Endothelial cell of umbilical vein (primary cell): ENCODE results near the gene MGAT5B. TPM values are rescaled to one million over a fixed set of nuclear protein-coding genes. Genes with fewer than 3 reads are reported as not detected.

Experiments used
- BruUV-seq: library from RNA; stranded (reverse); fragments of 400-500 nt; replicated peaks from 2 replicates; lab custom pipeline; 2021; lab: Mats Ljungman, UMichigan
- CTCF ChIA-PET: fragments of 300-600, 350-600 bp; sonication (Branson Sonifier 250); formaldehyde crosslinking; loops from one replicate; lab custom pipeline; 2021; ENCODE audit warnings: antibody characterized with exemption, inconsistent platforms; lab: Charles Lee
- POLR2A ChIA-PET: fragments of 300-600, 350-600 bp; sonication (Branson Sonifier 250); formaldehyde crosslinking; loops from one replicate; lab custom pipeline; 2021; ENCODE audit warnings: antibody characterized with exemption, inconsistent platforms; lab: Charles Lee
- DNase-seq: peaks from one replicate; pipeline ENCODE4 v3.0.0-alpha.2; 2011; ENCODE audit warnings: low read depth, low spot score
- FAIRE-seq: peaks from 2 replicates; lab custom pipeline; 2011; peaks lifted over from hg19 to GRCh38; lab: Jason Lieb, UNC
- H2AFZ ChIP-seq: 2 replicates; pipeline ENCODE4 v1.6.0; 2012; ENCODE audit warnings: low read depth, low read length, control low read depth, inconsistent platforms
- H3K27ac ChIP-seq: 2 replicates; pipeline ENCODE4 v1.5.1; 2011; ENCODE audit warnings: low read depth, mild to moderate bottlenecking, control low read depth, low read length, moderate library complexity; ENCODE audit not compliant: insufficient read depth
- H3K27me3 ChIP-seq, 2 experiments: 2 replicates each; pipeline versions ENCODE4 v1.6.0 to v1.6.1; 2011; ENCODE audit warnings: low read length in 2 of 2, mixed read lengths in 1 of 2; ENCODE audit not compliant: control insufficient read depth in 2 of 2, insufficient read depth in 2 of 2
- H3K36me3 ChIP-seq, 2 experiments: 2 replicates in 1 of 2; 3 replicates in 1 of 2; pipeline ENCODE4 v1.5.1; 2011; ENCODE audit warnings: low read length in 2 of 2, mild to moderate bottlenecking in 1 of 2, moderate library complexity in 1 of 2; ENCODE audit not compliant: control insufficient read depth in 2 of 2, insufficient read depth in 2 of 2; ENCODE audit errors: extremely low read depth in 1 of 2
- H3K4me1 ChIP-seq: 3 replicates; pipeline ENCODE4 v1.5.1; 2011; ENCODE audit warnings: mild to moderate bottlenecking, low read length; ENCODE audit not compliant: control insufficient read depth, insufficient read depth; ENCODE audit errors: extremely low read depth
- H3K4me2 ChIP-seq: 2 replicates; pipeline ENCODE4 v1.6.1; 2011; ENCODE audit warnings: low read length, control low read depth, mixed read lengths; ENCODE audit not compliant: insufficient read depth
- H3K4me3 ChIP-seq, 3 experiments: fragments of 200-600 bp in 1 of 3; sonication (generic), shearing (Covaris generic) in 1 of 3; replicated peaks in 1 of 3; 2 replicates each; pipeline ENCODE4 v1.5.1; 2011 to 2016; ENCODE audit warnings: control low read depth in 3 of 3, low read length in 3 of 3, mild to moderate bottlenecking in 2 of 3, inconsistent platforms in 1 of 3, low read depth in 1 of 3, moderate library complexity in 1 of 3; ENCODE audit not compliant: insufficient read depth in 1 of 3
- H3K79me2 ChIP-seq: 2 replicates; pipeline ENCODE4 v1.6.0; 2012; ENCODE audit warnings: low read length, inconsistent platforms; ENCODE audit not compliant: control insufficient read depth, insufficient read depth
- H3K9ac ChIP-seq: replicated peaks from 2 replicates; pipeline ENCODE3; 2011; ENCODE audit warnings: low read length, control low read depth; ENCODE audit not compliant: insufficient read depth; ENCODE audit errors: extremely low read depth
- H3K9me1 ChIP-seq: replicated peaks from 3 replicates; pipeline ENCODE4 v1.6.0; 2011; ENCODE audit warnings: mild to moderate bottlenecking, low read length; ENCODE audit not compliant: control insufficient read depth, insufficient read depth; ENCODE audit errors: extremely low read depth
- H3K9me3 ChIP-seq: replicated peaks from 2 replicates; pipeline ENCODE4 v1.5.1; 2012; ENCODE audit warnings: low read length, inconsistent platforms; ENCODE audit not compliant: control insufficient read depth, insufficient read depth
- H4K20me1 ChIP-seq: replicated peaks from 2 replicates; pipeline ENCODE3; 2011; ENCODE audit warnings: mild to moderate bottlenecking, low read length; ENCODE audit not compliant: control insufficient read depth, insufficient read depth; ENCODE audit errors: extremely low read depth
- CTCF ChIP-seq, 2 donors: IDR thresholded peaks; 1 replicate in 1 of 2; 2 replicates in 1 of 2; pipeline ENCODE4 v1.5.1; 2011; ENCODE audit warnings: low read length in 2 of 2, mild to moderate bottlenecking in 2 of 2, moderate library complexity in 2 of 2, control low read depth in 1 of 2, inconsistent platforms in 1 of 2, low read depth in 1 of 2; ENCODE audit not compliant: insufficient read depth in 1 of 2; ENCODE audit errors: extremely low read depth in 1 of 2
- EZH2 ChIP-seq: IDR thresholded peaks from 2 replicates; pipeline ENCODE4 v1.6.1; 2012; ENCODE audit warnings: borderline replicate concordance, low read depth, mild to moderate bottlenecking, moderate library complexity, low read length, inconsistent platforms; ENCODE audit not compliant: severe bottlenecking
- FOS ChIP-seq: IDR thresholded peaks from 2 replicates; pipeline ENCODE4 v1.6.1; 2011; ENCODE audit warnings: mild to moderate bottlenecking, low read length, moderate library complexity, borderline replicate concordance; ENCODE audit not compliant: insufficient read depth
- GATA2 ChIP-seq: IDR thresholded peaks from 2 replicates; pipeline ENCODE4 v1.7.0; 2011; ENCODE audit warnings: low read depth, mild to moderate bottlenecking, moderate library complexity, mixed read lengths, low read length; ENCODE audit not compliant: insufficient read length, insufficient read depth
- JUN ChIP-seq: IDR thresholded peaks from 2 replicates; pipeline ENCODE4 v1.6.1; 2011; ENCODE audit warnings: borderline replicate concordance, low read depth; ENCODE audit not compliant: insufficient read length, insufficient read depth
- MAX ChIP-seq: IDR thresholded peaks from 2 replicates; pipeline ENCODE4 v1.6.1; 2011; ENCODE audit not compliant: insufficient read depth, insufficient read length
- POLR2A ChIP-seq: IDR thresholded peaks from 2 replicates; pipeline ENCODE4 v1.6.1; 2012; ENCODE audit warnings: low read depth, mild to moderate bottlenecking, control low read depth, low read length
- POLR2AphosphoS5 ChIP-seq: IDR thresholded peaks from 2 replicates; pipeline ENCODE4 v1.6.1; 2012; ENCODE audit warnings: low read depth, mild to moderate bottlenecking, control low read depth, low read length, moderate library complexity; ENCODE audit not compliant: insufficient read depth
- dilution Hi-C: fragments of 300-500 bp; cut with MboI; formaldehyde crosslinking; loops from one replicate; pipeline ENCODE4 v1.15.0; 2019; ENCODE audit warnings: low sequenced_read_pairs; ENCODE audit not compliant: extremely low pct_ligation_motif_present
- intact Hi-C: fragments of 100-400 bp; cut with micrococcal nuclease; formaldehyde crosslinking; loops from one replicate; pipeline ENCODE4 v1.10.0; 2022
- polyA plus RNA-seq, 4 experiments: library from polyadenylated mRNA; depleted of rRNA in 3 of 4; stranded (reverse) in 3 of 4; unstranded in 1 of 4; fragments of >200 nt; gene quantifications; 2 replicates each; pipeline versions ENCODE4 v1.2.1 to v1.2.3, GENCODE V29; 2011 to 2012; ENCODE audit warnings: missing spikeins in 1 of 4
- total RNA-seq: library from RNA; stranded (reverse); gene quantifications from 2 replicates; pipeline ENCODE4 v1.2.3, GENCODE V29; 2021

The MGAT5B gene
- total and polyA plus RNA-seq, 2 donors (not counting 3 experiments of a cell fraction or from before 2014, with no cell fraction given) = 1.7 to 2.1 TPM

GRCh38 chr17:76926237-76926866 lies 58.1 kb downstream of the MGAT5B start:
- Histone ChIP-seq H3K4me1 (no peaks in the 10 kb centered on the region), H3K9me1 (no peaks in the 10 kb centered on the region), H3K79me2 (no peaks in the 10 kb centered on the region), H3K9ac (no peak overlapping the region), H3K9me3 (no peaks in the 10 kb centered on the region), H3K4me3 (no peak overlapping the region), H3K4me2 (no peak overlapping the region), H3K27me3 (no peaks in the 10 kb centered on the region), H4K20me1 (no peaks in the 10 kb centered on the region), H2AFZ (no peak overlapping the region), H3K36me3 (no peaks in the 10 kb centered on the region), H3K27ac (no peak overlapping the region)
- no TSS peak for BruUV-seq
- ChIA-PET CTCF (interaction anchor here (0.7 kb wide), 1 partner anchor 54 kb away, joined by 3 read pairs; no protein-coding TSS in a partner anchor), POLR2A (no interaction called here)
- intact Hi-C loops (no loop called here), dilution Hi-C loops (no loop called here)
- DNase-seq (no peak), FAIRE-seq (no peak)
- TF ChIP-seq POLR2AphosphoS5 (no peak), POLR2A (no peak), EZH2 (no peak), MAX (no peak), JUN (no peak), FOS (no peak), GATA2 (no peak), CTCF (IDR thresholded peaks at IDR 0.05; ENCODE audit: extremely low read depth in 1 of 2, insufficient read depth in 1 of 2, low read depth in 1 of 2, low read length in 2 of 2) (no peak)
